Measurements from ENCODE around the gene ADAMTS18. TPM values are rescaled to one million over a fixed set of nuclear protein-coding genes. Genes with fewer than 3 reads are reported as not detected.
"Not testable (repeated sequence)": the region's sequence is repeated elsewhere in the genome, so short reads cannot be mapped to it uniquely, and the experiment has no call there.

Gene ADAMTS18
- total and polyA plus RNA-seq, 2 donors (not counting 1 experiment from before 2014, with no cell fraction given) = not detected

GRCh38 chr16:77467821-77468335, 33.0 kb upstream of the ADAMTS18 start:
- TF ChIP-seq, protein P1, sequence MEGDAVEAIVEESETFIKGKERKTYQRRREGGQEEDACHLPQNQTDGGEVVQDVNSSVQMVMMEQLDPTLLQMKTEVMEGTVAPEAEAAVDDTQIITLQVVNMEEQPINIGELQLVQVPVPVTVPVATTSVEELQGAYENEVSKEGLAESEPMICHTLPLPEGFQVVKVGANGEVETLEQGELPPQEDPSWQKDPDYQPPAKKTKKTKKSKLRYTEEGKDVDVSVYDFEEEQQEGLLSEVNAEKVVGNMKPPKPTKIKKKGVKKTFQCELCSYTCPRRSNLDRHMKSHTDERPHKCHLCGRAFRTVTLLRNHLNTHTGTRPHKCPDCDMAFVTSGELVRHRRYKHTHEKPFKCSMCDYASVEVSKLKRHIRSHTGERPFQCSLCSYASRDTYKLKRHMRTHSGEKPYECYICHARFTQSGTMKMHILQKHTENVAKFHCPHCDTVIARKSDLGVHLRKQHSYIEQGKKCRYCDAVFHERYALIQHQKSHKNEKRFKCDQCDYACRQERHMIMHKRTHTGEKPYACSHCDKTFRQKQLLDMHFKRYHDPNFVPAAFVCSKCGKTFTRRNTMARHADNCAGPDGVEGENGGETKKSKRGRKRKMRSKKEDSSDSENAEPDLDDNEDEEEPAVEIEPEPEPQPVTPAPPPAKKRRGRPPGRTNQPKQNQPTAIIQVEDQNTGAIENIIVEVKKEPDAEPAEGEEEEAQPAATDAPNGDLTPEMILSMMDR (conservative IDR thresholded peaks at IDR 0.05 in 1 of 2, IDR thresholded peaks at IDR 0.05 in 1 of 2; ENCODE audit: low read depth in 1 of 2, low read length in 2 of 2) = no peak
- no peak for TF ChIP-seq EZH2 (IDR thresholded peaks at IDR 0.05; ENCODE audit: low read length, missing control alignments)
- H3K9ac ChIP-seq (ENCODE audit: insufficient read depth, low read length) = no peak overlapping the region
- no peak overlapping the region for H3K27ac ChIP-seq (ENCODE audit: insufficient read depth, low read length)
- H3K4me2 ChIP-seq (ENCODE audit: extremely low read depth, insufficient read depth, low read length) = no peak overlapping the region
- H3K27me3 ChIP-seq (ENCODE audit: control insufficient read depth, insufficient read depth, low read length) = no peaks in the 10 kb centered on the region
- no peaks in the 10 kb centered on the region for H3K4me1 ChIP-seq (ENCODE audit: control insufficient read depth, extremely low read depth, insufficient read depth, low read length)
- no peak for DNase-seq (ENCODE audit: low read depth in 2 of 2)
- H3K4me3 ChIP-seq (replicated peaks in 1 of 4; ENCODE audit: control extremely low read depth in 1 of 4, insufficient read depth in 1 of 4, low read depth in 3 of 4, low read length in 4 of 4) = no peak overlapping the region
- no peaks in the 10 kb centered on the region for H4K20me1 ChIP-seq (ENCODE audit: control insufficient read depth, extremely low read depth, insufficient read depth, low read length)
- no peak overlapping the region for H2AFZ ChIP-seq (ENCODE audit: low read length)
- H3K9me3 ChIP-seq (ENCODE audit: control insufficient read depth, insufficient read depth, low read depth, low read length) = no peaks in the 10 kb centered on the region
- H3K79me2 ChIP-seq (ENCODE audit: control insufficient read depth, insufficient read depth, low read length) = no peaks in the 10 kb centered on the region
- H3K36me3 ChIP-seq (ENCODE audit: control insufficient read depth, insufficient read depth, low read length) = no peaks in the 10 kb centered on the region

- not testable (repeated sequence) for H3K79me2 ChIP-seq (ENCODE audit: control insufficient read depth, insufficient read depth, low read length); H3K4me3 ChIP-seq (replicated peaks in 1 of 4; ENCODE audit: control extremely low read depth in 1 of 4, insufficient read depth in 1 of 4, low read depth in 3 of 4, low read length in 4 of 4); DNase-seq (ENCODE audit: low read depth in 2 of 2); H3K36me3 ChIP-seq (ENCODE audit: control insufficient read depth, insufficient read depth, low read length); H3K9me3 ChIP-seq (ENCODE audit: control insufficient read depth, insufficient read depth, low read depth, low read length); H3K27me3 ChIP-seq (ENCODE audit: control insufficient read depth, insufficient read depth, low read length); H3K4me1 ChIP-seq (ENCODE audit: control insufficient read depth, extremely low read depth, insufficient read depth, low read length); H3K4me2 ChIP-seq (ENCODE audit: extremely low read depth, insufficient read depth, low read length); H3K27ac ChIP-seq (ENCODE audit: insufficient read depth, low read length); H4K20me1 ChIP-seq (ENCODE audit: control insufficient read depth, extremely low read depth, insufficient read depth, low read length); H2AFZ ChIP-seq (ENCODE audit: low read length); H3K9ac ChIP-seq (ENCODE audit: insufficient read depth, low read length)
Observed at GRCh38 chr16:77463659-77464058, 28.8 kb upstream of the ADAMTS18 start.

GRCh38 chr16:77462894-77463293, 28.1 kb upstream of the ADAMTS18 start:
- DNase-seq (ENCODE audit: low read depth in 2 of 2) = no peak
- no peak for TF ChIP-seq EZH2 (IDR thresholded peaks at IDR 0.05; ENCODE audit: low read length, missing control alignments)
- TF ChIP-seq, protein P1 (conservative IDR thresholded peaks at IDR 0.05 in 1 of 2, IDR thresholded peaks at IDR 0.05 in 1 of 2; ENCODE audit: low read depth in 1 of 2, low read length in 2 of 2) = no peak
- Histone ChIP-seq H3K79me2 (ENCODE audit: control insufficient read depth, insufficient read depth, low read length) (no peaks in the 10 kb centered on the region), H2AFZ (ENCODE audit: low read length) (no peak overlapping the region), H3K9me3 (ENCODE audit: control insufficient read depth, insufficient read depth, low read depth, low read length) (no peaks in the 10 kb centered on the region), H3K36me3 (ENCODE audit: control insufficient read depth, insufficient read depth, low read length) (no peaks in the 10 kb centered on the region), H3K4me2 (ENCODE audit: extremely low read depth, insufficient read depth, low read length) (no peak overlapping the region), H4K20me1 (ENCODE audit: control insufficient read depth, extremely low read depth, insufficient read depth, low read length) (no peaks in the 10 kb centered on the region), H3K9ac (ENCODE audit: insufficient read depth, low read length) (no peak overlapping the region), H3K4me3 (replicated peaks in 1 of 4; ENCODE audit: control extremely low read depth in 1 of 4, insufficient read depth in 1 of 4, low read depth in 3 of 4, low read length in 4 of 4) (no peak overlapping the region), H3K27ac (ENCODE audit: insufficient read depth, low read length) (no peak overlapping the region), H3K27me3 (ENCODE audit: control insufficient read depth, insufficient read depth, low read length) (no peaks in the 10 kb centered on the region), H3K4me1 (ENCODE audit: control insufficient read depth, extremely low read depth, insufficient read depth, low read length) (no peaks in the 10 kb centered on the region)
